Measurements from ENCODE around the gene DHRS11.

DHRS11 gene

GRCh38 chr17:36616061-36617029 is 24.7 kb downstream of the DHRS11 start:
- DNase-seq, result no peak

GRCh38 chr17:36617773-36618172 is 26.1 kb downstream of the DHRS11 start:
- no peak for DNase-seq

- DNase-seq, result no peak
Observed at GRCh38 chr17:36623281-36623680, 31.6 kb downstream of the DHRS11 start.

GRCh38 chr17:36625188-36625587 is 33.5 kb downstream of the DHRS11 start:
- DNase-seq, result no peak

GRCh38 chr17:36627101-36627500 is 35.4 kb downstream of the DHRS11 start:
- DNase-seq, result peak; percentile 60

- DNase-seq, result no peak
Observed at GRCh38 chr17:36628576-36628975, 36.9 kb downstream of the DHRS11 start.

- peak; percentile 75 for DNase-seq
Observed at GRCh38 chr17:36629252-36629847, 37.7 kb downstream of the DHRS11 start.

GRCh38 chr17:36629970-36630502 is 38.4 kb downstream of the DHRS11 start:
- DNase-seq, result no peak

GRCh38 chr17:36631022-36631421 is 39.3 kb downstream of the DHRS11 start:
- no peak for DNase-seq

- DNase-seq, result no peak
Observed at GRCh38 chr17:36632916-36633771, 41.5 kb downstream of the DHRS11 start.

- DNase-seq, result no peak
Observed at GRCh38 chr17:36640346-36640745, 48.7 kb downstream of the DHRS11 start.

GRCh38 chr17:36640836-36641235 is 49.2 kb downstream of the DHRS11 start:
- DNase-seq, result no peak

GRCh38 chr17:36641331-36641876 is 49.7 kb downstream of the DHRS11 start:
- no peak for DNase-seq

- DNase-seq, result peak; percentile 62
Observed at GRCh38 chr17:36641877-36642845, 50.5 kb downstream of the DHRS11 start.

GRCh38 chr17:36643086-36643685 is 51.5 kb downstream of the DHRS11 start:
- DNase-seq, result no peak

- DNase-seq, result no peak
Observed at GRCh38 chr17:36645422-36645821, 53.7 kb downstream of the DHRS11 start.

GRCh38 chr17:36647636-36648035 is 56.0 kb downstream of the DHRS11 start:
- DNase-seq, result no peak

GRCh38 chr17:36650096-36650775 is 58.6 kb downstream of the DHRS11 start:
- no peak for DNase-seq
